PFSK-1 (cell line): ENCODE measurements around the gene EFEMP1.

Experiments used
- FOXP2 ChIP-seq: optimal IDR thresholded peaks from 2 replicates; pipeline ENCODE3; 2011; ENCODE audit warnings: borderline replicate concordance, control low read depth, inconsistent platforms; ENCODE audit not compliant: insufficient read depth; ENCODE audit errors: extremely low read length, extremely low read depth
- POLR2AphosphoS5 ChIP-seq: IDR thresholded peaks from 2 replicates; pipeline ENCODE4 v1.6.1; 2012; ENCODE audit warnings: low read depth, mild to moderate bottlenecking, control low read depth, low read length, moderate library complexity
- SIN3A ChIP-seq: IDR thresholded peaks from 2 replicates; pipeline ENCODE4 v1.6.1; 2012; ENCODE audit warnings: mild to moderate bottlenecking, low read length, moderate library complexity, borderline replicate concordance; ENCODE audit not compliant: insufficient read depth
- TAF1 ChIP-seq: IDR thresholded peaks from 2 replicates; pipeline ENCODE4 v1.6.1; 2012; ENCODE audit warnings: low read length, control low read depth, borderline replicate concordance; ENCODE audit not compliant: insufficient read depth
- TF ChIP-seq, protein P1 (sequence below), 2 experiments: IDR thresholded peaks; 2 replicates each; pipeline versions ENCODE4 v1.6.1 to v1.8.0; 2011 to 2012; ENCODE audit warnings: low read depth in 2 of 2, low read length in 2 of 2, control low read depth in 1 of 2, inconsistent platforms in 1 of 2, mild to moderate bottlenecking in 1 of 2, moderate library complexity in 1 of 2; ENCODE audit not compliant: insufficient read depth in 1 of 2

The EFEMP1 gene

DNA sequence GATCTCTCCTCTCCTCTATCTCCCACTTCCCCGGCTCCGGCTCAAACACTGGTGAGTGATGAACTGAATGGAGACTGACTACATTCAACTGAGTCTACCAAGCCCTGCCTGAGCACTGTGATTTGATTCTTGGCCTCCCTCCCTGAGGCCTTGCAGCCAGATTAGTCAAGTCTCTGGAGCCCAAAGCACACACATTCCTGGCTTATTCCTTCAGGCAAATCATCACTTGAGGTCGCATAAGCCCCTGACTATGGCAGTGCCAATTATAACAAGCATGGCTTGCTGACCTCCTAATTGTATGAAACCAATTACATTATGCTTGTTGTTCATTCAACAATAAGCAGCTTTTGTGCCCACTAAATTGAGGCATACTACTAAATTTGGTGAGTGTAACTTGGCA lies 34.6 kb downstream of the EFEMP1 start:
- TF ChIP-seq FOXP2 = no peak
- no peak for TF ChIP-seq POLR2AphosphoS5
- TF ChIP-seq, protein P1, sequence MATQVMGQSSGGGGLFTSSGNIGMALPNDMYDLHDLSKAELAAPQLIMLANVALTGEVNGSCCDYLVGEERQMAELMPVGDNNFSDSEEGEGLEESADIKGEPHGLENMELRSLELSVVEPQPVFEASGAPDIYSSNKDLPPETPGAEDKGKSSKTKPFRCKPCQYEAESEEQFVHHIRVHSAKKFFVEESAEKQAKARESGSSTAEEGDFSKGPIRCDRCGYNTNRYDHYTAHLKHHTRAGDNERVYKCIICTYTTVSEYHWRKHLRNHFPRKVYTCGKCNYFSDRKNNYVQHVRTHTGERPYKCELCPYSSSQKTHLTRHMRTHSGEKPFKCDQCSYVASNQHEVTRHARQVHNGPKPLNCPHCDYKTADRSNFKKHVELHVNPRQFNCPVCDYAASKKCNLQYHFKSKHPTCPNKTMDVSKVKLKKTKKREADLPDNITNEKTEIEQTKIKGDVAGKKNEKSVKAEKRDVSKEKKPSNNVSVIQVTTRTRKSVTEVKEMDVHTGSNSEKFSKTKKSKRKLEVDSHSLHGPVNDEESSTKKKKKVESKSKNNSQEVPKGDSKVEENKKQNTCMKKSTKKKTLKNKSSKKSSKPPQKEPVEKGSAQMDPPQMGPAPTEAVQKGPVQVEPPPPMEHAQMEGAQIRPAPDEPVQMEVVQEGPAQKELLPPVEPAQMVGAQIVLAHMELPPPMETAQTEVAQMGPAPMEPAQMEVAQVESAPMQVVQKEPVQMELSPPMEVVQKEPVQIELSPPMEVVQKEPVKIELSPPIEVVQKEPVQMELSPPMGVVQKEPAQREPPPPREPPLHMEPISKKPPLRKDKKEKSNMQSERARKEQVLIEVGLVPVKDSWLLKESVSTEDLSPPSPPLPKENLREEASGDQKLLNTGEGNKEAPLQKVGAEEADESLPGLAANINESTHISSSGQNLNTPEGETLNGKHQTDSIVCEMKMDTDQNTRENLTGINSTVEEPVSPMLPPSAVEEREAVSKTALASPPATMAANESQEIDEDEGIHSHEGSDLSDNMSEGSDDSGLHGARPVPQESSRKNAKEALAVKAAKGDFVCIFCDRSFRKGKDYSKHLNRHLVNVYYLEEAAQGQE (IDR thresholded peaks at IDR 0.05; ENCODE audit: insufficient read depth in 1 of 2, low read depth in 2 of 2, low read length in 2 of 2) = no peak
- no peak for TF ChIP-seq TAF1
- TF ChIP-seq SIN3A = no peak

DNA sequence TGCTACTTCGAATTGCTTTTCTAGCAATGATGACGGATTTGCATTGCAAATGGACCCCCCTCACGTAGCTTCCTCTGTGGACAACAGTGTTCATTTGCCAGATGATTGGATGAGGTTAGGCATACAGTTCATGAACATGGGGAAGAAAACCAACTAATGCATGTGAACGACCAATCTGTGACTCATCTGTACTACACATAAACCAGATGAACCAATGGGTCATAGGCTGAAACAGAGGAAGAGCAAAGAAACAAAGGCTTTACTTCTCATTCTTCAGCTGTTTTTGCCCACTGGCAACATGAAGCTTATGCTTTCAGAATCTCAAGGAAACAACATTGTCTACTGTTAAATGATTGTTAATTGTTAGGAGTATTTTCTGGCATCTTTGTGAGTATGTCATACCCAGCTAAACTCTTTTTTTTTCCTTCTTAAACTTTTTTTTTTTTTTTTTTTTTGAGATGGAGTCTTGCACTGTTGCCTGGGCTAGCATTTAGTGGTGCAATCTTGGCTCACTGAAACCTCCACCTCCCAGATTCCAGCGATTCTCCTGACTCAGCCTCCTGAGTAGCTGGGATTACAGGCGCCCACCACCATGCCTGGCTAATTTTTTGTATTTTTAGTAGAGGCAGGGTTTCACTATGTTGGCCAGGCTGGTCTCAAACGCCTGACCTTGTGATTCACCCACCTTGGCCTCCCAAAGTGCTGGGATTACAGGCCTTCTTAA lies 35.5 kb downstream of the EFEMP1 start:
- TF ChIP-seq TAF1 (no peak), SIN3A (no peak), POLR2AphosphoS5 (no peak), FOXP2 (no peak)
- TF ChIP-seq, protein P1 (IDR thresholded peaks at IDR 0.05; ENCODE audit: insufficient read depth in 1 of 2, low read depth in 2 of 2, low read length in 2 of 2) = no peak

- no peak for TF ChIP-seq SIN3A
- TF ChIP-seq, protein P1 (IDR thresholded peaks at IDR 0.05; ENCODE audit: insufficient read depth in 1 of 2, low read depth in 2 of 2, low read length in 2 of 2) = no peak
- TF ChIP-seq POLR2AphosphoS5 = no peak
- no peak for TF ChIP-seq TAF1
- TF ChIP-seq FOXP2 = no peak
These were observed 36.2 kb downstream of the EFEMP1 start for GRCh38 chr2:55887351-55887750.

- TF ChIP-seq SIN3A (no peak), FOXP2 (no peak), POLR2AphosphoS5 (no peak), TAF1 (no peak)
- TF ChIP-seq, protein P1 (IDR thresholded peaks at IDR 0.05; ENCODE audit: insufficient read depth in 1 of 2, low read depth in 2 of 2, low read length in 2 of 2) = no peak
These were observed 37.7 kb downstream of the EFEMP1 start for GRCh38 chr2:55885944-55886281.
